Gastrocnemius medialis (tissue), 4 donors: ENCODE results near the gene TBC1D8. TPM values are rescaled to one million over a fixed set of nuclear protein-coding genes. Genes with fewer than 3 reads are reported as not detected.
A peak's percentile ranks its signal among the peaks of the same experiment; 100 is the strongest.

Experiments used
- ATAC-seq, 2 donors: fragments of 150-250 bp; one replicate each; pipeline ENCODE4 v1.9.1; 2016
- DNase-seq, 2 donors: peaks; one replicate each; pipeline ENCODE4 v3.0.0-alpha.2; 2019
- H3K27ac ChIP-seq, 4 donors: fragments of 200-600 bp; sonication (generic); 1 replicate in 1 of 4; 2 replicates in 3 of 4; pipeline ENCODE4 v1.5.1; 2016 to 2018; ENCODE audit warnings: mild to moderate bottlenecking in 2 of 4, moderate library complexity in 1 of 4
- H3K27me3 ChIP-seq, 3 donors: fragments of 200-600 bp; sonication (generic) in 2 of 3; 1 replicate in 1 of 3; 2 replicates in 2 of 3; pipeline versions ENCODE4 v1.5.1 to v1.6.0; 2016 to 2019; ENCODE audit warnings: mild to moderate bottlenecking in 1 of 3, moderate library complexity in 1 of 3
- H3K36me3 ChIP-seq, 2 donors: fragments of 200-600 bp; sonication (generic) in 1 of 2; one replicate each; pipeline ENCODE4 v1.5.1; 2017 to 2018
- H3K4me1 ChIP-seq, 2 donors: fragments of 200-600 bp; sonication (generic) in 1 of 2; one replicate each; pipeline ENCODE4 v1.5.1; 2016 to 2017; ENCODE audit warnings: mild to moderate bottlenecking in 2 of 2
- H3K4me3 ChIP-seq, 4 donors: fragments of 200-600 bp; sonication (generic) in 3 of 4; 1 replicate in 1 of 4; 2 replicates in 3 of 4; pipeline ENCODE4 v1.5.1; 2016 to 2019; ENCODE audit warnings: mild to moderate bottlenecking in 2 of 4
- H3K9me3 ChIP-seq, 3 donors: fragments of 200-600 bp; sonication (generic) in 2 of 3; 1 replicate in 1 of 3; 2 replicates in 2 of 3; pipeline ENCODE4 v1.5.1; 2016 to 2019
- POLR2A ChIP-seq, 2 donors: fragments of 450-650 bp; IDR thresholded peaks; one replicate each; pipeline ENCODE4 v1.6.1; 2017; ENCODE audit warnings: antibody characterized with exemption in 2 of 2, mild to moderate bottlenecking in 2 of 2, moderate library complexity in 2 of 2
- in situ Hi-C, 4 donors: fragments of 200-750 bp; cut with MboI; loops; one replicate each; pipeline versions ENCODE4 v1.15.0 to v1.8.0; 2017; ENCODE audit warnings: low sequenced_read_pairs in 4 of 4
- intact Hi-C: fragments of 100-400 bp; cut with DNase I; formaldehyde crosslinking; loops from one replicate; pipeline ENCODE4 v1.15.1; 2023; ENCODE audit warnings: low total_unique reads
- total RNA-seq, 4 donors: library from RNA; depleted of rRNA; stranded (reverse); fragments of >200 nt; gene quantifications; one replicate each; pipeline versions ENCODE4 v1.1.0 to v1.2.3, GENCODE V29; 2016
- TF ChIP-seq, protein P1 (sequence below), 5 experiments: fragments of 450-650 bp in 3 of 5; fragments of 200-600 bp in 2 of 5; sonication (generic) in 2 of 5; IDR thresholded peaks in 4 of 5; conservative IDR thresholded peaks in 1 of 5; 1 replicate in 4 of 5; 2 replicates in 1 of 5; pipeline ENCODE4 v1.5.1; 2016 to 2019; ENCODE audit warnings: antibody characterized with exemption in 5 of 5, mild to moderate bottlenecking in 3 of 5, moderate library complexity in 3 of 5

The TBC1D8 gene
- total RNA-seq, 4 donors from 2014 or later, result 103 to 298 (median 201) TPM

DNA sequence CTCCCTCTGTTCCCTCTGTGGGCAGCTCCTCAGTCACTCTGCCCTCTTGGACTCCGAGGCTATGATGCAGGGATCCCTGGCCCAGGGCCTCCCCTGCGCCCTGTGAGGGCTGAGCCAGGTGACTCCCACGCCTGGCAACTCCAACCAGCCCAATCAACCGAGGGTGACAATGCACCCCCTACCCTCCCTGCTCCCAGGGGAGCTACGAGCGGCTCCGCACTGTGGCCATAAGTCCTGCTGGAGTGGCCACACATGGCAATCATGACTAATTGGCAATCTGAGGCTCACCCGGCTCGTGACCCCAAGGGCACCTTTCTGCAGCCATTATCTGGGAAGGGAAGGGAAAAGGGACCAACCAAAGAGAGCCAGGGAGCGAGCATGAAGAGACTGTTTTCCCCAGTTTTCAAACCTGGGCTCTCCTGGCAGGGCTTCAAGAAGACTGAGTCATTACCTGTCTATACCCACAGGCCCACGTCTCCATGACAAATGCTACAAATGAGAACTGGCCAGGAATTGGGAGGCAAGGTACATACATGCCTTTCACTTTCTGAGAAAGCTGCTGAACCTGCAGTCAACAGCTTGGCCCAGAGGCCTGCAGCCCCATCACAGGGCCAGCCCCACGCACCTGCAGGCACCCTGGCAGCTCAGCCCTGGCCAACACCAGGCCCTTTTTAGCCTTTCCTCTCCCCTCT lies 104.0 kb downstream of the TBC1D8 start:
- no peak for TF ChIP-seq POLR2A (IDR thresholded peaks at IDR 0.05)
- TF ChIP-seq, protein P1, sequence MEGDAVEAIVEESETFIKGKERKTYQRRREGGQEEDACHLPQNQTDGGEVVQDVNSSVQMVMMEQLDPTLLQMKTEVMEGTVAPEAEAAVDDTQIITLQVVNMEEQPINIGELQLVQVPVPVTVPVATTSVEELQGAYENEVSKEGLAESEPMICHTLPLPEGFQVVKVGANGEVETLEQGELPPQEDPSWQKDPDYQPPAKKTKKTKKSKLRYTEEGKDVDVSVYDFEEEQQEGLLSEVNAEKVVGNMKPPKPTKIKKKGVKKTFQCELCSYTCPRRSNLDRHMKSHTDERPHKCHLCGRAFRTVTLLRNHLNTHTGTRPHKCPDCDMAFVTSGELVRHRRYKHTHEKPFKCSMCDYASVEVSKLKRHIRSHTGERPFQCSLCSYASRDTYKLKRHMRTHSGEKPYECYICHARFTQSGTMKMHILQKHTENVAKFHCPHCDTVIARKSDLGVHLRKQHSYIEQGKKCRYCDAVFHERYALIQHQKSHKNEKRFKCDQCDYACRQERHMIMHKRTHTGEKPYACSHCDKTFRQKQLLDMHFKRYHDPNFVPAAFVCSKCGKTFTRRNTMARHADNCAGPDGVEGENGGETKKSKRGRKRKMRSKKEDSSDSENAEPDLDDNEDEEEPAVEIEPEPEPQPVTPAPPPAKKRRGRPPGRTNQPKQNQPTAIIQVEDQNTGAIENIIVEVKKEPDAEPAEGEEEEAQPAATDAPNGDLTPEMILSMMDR (IDR thresholded peaks at IDR 0.05 in 4 of 5, conservative IDR thresholded peaks at IDR 0.05 in 1 of 5), result no peak
- intact Hi-C loops, result no loop called here
- H3K4me3 ChIP-seq, result no peak overlapping the region
- no peaks in the 10 kb centered on the region for H3K9me3 ChIP-seq
- in situ Hi-C loops, result loop anchor here in 1 of 4 donors (10.0 kb wide), 1 partner anchor 88 kb away; no protein-coding TSS in a partner anchor
- ATAC-seq (peak; percentile 44 to 56), DNase-seq (peak; percentile 28 to 48)
- H3K27ac ChIP-seq, result peak overlapping the region; percentile 66 to 80 (median 72)
- no peaks in the 10 kb centered on the region for H3K27me3 ChIP-seq
- peaks cover 10 to 15% of the 10 kb centered on the region in 2 donors for H3K4me1 ChIP-seq
- peaks cover 0 to 39% of the 10 kb centered on the region in 2 donors for H3K36me3 ChIP-seq

DNA sequence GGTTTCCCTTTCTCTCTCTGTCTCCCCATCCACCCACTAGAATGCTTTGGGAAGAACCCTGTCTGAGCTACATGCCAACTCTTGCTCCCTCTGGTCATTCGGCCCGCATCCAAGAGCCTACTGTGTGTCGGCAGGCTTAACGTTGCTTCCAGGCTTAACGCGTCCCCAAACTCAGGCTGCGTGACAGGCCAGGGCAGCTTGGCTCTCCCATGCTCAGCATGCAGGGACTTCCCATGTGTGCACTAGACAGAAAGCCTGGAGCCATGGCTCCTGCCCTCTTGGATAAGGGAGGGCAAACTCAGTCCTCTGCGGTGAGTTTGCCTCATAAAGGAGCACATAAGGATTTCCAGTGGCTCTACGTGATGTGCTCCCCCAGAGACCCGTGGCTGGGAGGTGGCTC lies 105.9 kb downstream of the TBC1D8 start:
- in situ Hi-C loops, result loop anchor here in 1 of 4 donors (10.0 kb wide), 1 partner anchor 89 kb away; no protein-coding TSS in a partner anchor
- H3K36me3 ChIP-seq, result peaks cover 0 to 28% of the 10 kb centered on the region in 2 donors
- H3K27ac ChIP-seq, result peak overlapping the region in 3 of 4 donors; percentile 72 to 80 (median 73)
- ATAC-seq, result no peak
- intact Hi-C loops, result no loop called here
- no peak for DNase-seq
- no peak overlapping the region for H3K4me3 ChIP-seq
- peaks cover 10 to 18% of the 10 kb centered on the region in 2 donors for H3K4me1 ChIP-seq
- no peaks in the 10 kb centered on the region for H3K27me3 ChIP-seq
- no peak for TF ChIP-seq POLR2A (IDR thresholded peaks at IDR 0.05)
- TF ChIP-seq, protein P1 (IDR thresholded peaks at IDR 0.05 in 4 of 5, conservative IDR thresholded peaks at IDR 0.05 in 1 of 5), result no peak
- H3K9me3 ChIP-seq, result no peaks in the 10 kb centered on the region

DNA sequence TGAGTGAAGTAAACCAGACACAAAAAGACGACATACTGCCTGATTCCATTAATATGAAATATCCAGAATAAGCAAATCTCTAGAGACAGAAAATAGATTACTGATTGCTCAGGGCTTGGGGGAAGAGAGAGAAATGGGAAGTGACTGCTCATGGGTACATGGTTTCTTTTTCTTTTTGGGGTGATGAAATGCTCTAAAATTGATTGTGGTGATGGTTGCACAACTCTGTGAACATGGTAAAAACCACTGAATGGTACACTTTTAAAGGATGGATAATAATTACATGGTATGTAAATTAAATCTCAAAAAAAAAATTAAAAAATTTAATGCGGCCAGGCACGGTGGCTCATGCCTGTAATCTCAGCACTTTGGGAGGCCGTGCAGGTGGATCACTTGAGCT lies 109.8 kb downstream of the TBC1D8 start:
- no peak for ATAC-seq
- H3K27me3 ChIP-seq, result no peaks in the 10 kb centered on the region
- no peaks in the 10 kb centered on the region for H3K9me3 ChIP-seq
- intact Hi-C loops, result no loop called here
- in situ Hi-C loops, result loop anchor here in 1 of 4 donors (10.0 kb wide), 1 partner anchor 93 kb away; no protein-coding TSS in a partner anchor
- no peak overlapping the region for H3K4me3 ChIP-seq
- no peak for DNase-seq
- H3K4me1 ChIP-seq, result peaks cover 0 to 4% of the 10 kb centered on the region in 2 donors
- H3K27ac ChIP-seq, result peak overlapping the region; percentile 30 to 55 (median 44)
- peaks cover 2 to 44% of the 10 kb centered on the region in 2 donors for H3K36me3 ChIP-seq
- no peak for TF ChIP-seq POLR2A (IDR thresholded peaks at IDR 0.05)
- TF ChIP-seq, protein P1 (IDR thresholded peaks at IDR 0.05 in 4 of 5, conservative IDR thresholded peaks at IDR 0.05 in 1 of 5), result no peak

DNA sequence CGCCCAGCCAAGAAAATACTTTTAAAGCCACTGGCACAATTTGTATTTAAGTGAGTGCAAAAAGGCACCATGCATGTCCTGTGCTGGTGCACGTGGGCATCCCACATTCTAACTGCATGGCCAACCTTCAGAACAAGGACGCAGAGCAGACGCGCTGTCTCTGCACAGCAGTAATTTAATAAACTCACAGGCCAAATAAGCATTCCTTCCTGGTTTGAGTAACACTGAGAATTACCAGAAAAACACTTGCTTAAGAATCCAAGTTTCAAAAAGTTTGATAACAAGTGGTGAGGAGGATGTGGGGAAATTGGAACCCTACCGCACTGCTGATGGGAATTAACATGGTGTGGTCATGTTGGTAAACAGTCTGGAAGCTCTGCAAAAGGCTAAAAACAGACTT lies 110.4 kb downstream of the TBC1D8 start:
- peaks cover 2 to 51% of the 10 kb centered on the region in 2 donors for H3K36me3 ChIP-seq
- DNase-seq (no peak), ATAC-seq (no peak)
- H3K4me3 ChIP-seq, result no peak overlapping the region
- TF ChIP-seq, protein P1 (IDR thresholded peaks at IDR 0.05 in 4 of 5, conservative IDR thresholded peaks at IDR 0.05 in 1 of 5), result no peak
- no peak for TF ChIP-seq POLR2A (IDR thresholded peaks at IDR 0.05)
- in situ Hi-C loops (loop anchor here in 1 of 4 donors (10.0 kb wide), 1 partner anchor 94 kb away; no protein-coding TSS in a partner anchor), intact Hi-C loops (no loop called here)
- no peaks in the 10 kb centered on the region for H3K27me3 ChIP-seq
- H3K4me1 ChIP-seq, result peaks cover 0 to 4% of the 10 kb centered on the region in 2 donors
- H3K9me3 ChIP-seq, result no peaks in the 10 kb centered on the region
- peak overlapping the region; percentile 30 to 55 (median 44) for H3K27ac ChIP-seq
